Nephron (organoid): ENCODE results near the gene CR1L.
A peak's percentile ranks its signal among the peaks of the same experiment; 100 is the strongest.
"Not testable (repeated sequence)": the region's sequence is repeated elsewhere in the genome, so short reads cannot be mapped to it uniquely, and the experiment has no call there.

Experiments used
- H3K27ac Mint-ChIP-seq, 3 experiments: 2 replicates each; pipeline ENCODE4 v1.8.0; 2020; ENCODE audit warnings: mixed read lengths in 3 of 3, mild to moderate bottlenecking in 2 of 3, moderate library complexity in 1 of 3
- H3K27me3 Mint-ChIP-seq: 2 replicates; pipeline ENCODE4 v1.8.0; 2021; ENCODE audit warnings: low read depth, mild to moderate bottlenecking, moderate library complexity, mixed read lengths
- H3K36me3 Mint-ChIP-seq: 2 replicates; pipeline ENCODE4 v1.8.0; 2020; ENCODE audit warnings: low read depth, mixed read lengths
- H3K4me1 Mint-ChIP-seq: 2 replicates; pipeline ENCODE4 v1.8.0; 2020; ENCODE audit warnings: mixed read lengths
- H3K4me3 Mint-ChIP-seq, 3 experiments: 2 replicates each; pipeline ENCODE4 v1.8.0; 2020; ENCODE audit warnings: mild to moderate bottlenecking in 3 of 3, mixed read lengths in 3 of 3, moderate library complexity in 2 of 3
- H3K9me3 Mint-ChIP-seq: 2 replicates; pipeline ENCODE4 v1.8.0; 2020; ENCODE audit warnings: mixed read lengths
- CTCF ChIP-seq, 3 experiments: fragments of 200-600 bp; sonication (generic); IDR thresholded peaks; one replicate each; pipeline ENCODE4 v1.5.0; 2021; ENCODE audit warnings: antibody characterized with exemption in 3 of 3; ENCODE audit not compliant: unreplicated experiment in 3 of 3

CR1L gene

DNA sequence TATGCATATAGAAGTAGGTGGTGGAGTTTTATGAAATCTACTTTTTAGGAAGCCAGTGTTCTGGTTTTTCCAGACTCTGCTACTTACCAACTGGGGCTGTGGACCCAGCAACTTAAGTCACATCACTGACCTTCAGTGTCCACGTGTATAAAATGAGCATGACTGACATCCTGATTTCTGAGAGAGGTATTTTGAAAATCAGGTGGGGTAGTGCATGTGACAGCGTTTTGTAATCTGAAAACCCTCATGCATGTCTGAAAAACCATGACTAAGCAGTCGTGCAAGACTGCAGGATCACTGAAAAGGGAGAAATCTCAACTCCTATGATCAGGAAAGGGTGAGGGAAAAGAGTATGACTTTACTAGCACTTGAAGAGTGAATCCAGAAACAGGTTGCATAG is 26.1 kb downstream of the CR1L start:
- TF ChIP-seq CTCF (IDR thresholded peaks at IDR 0.05; ENCODE audit: unreplicated experiment in 3 of 3) = no peak
- Mint-ChIP-seq H3K4me3 (no peak overlapping the region), H3K9me3 (peaks cover 13% of the 10 kb centered on the region), H3K4me1 (no peaks in the 10 kb centered on the region), H3K27me3 (peaks cover 56% of the 10 kb centered on the region), H3K36me3 (no peaks in the 10 kb centered on the region), H3K27ac (no peak overlapping the region)

DNA sequence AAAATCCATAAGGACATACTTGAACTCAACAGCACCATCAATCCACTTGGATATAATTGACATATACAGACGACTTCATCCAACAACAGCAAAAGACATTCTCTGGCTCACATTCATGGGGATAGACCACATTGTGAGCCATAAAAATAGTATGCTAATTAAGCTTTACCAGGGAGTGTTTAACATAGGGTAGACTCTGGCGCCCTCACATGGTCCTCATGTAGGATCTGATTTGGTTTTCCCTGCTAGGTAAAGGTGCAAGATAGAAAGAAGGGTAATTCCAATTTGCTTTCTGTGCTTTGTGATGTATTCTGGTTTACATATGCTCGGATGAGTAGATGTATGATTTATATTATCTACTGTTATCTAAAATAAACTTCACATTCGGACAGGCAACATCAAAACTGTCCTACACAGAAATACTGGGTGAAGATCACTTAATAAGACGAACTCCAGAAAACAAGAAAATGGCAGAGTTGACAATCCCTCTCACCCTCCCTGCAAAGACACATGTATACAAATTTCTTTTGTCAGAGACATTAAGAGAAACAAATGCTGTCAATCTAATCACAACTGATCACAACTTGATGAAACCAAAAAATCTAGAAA is 27.7 kb downstream of the CR1L start:
- no peaks in the 10 kb centered on the region for H3K36me3 Mint-ChIP-seq
- TF ChIP-seq CTCF (IDR thresholded peaks at IDR 0.05; ENCODE audit: unreplicated experiment in 3 of 3) = peak; percentile 31 to 54 (median 34)
- peaks cover 3% of the 10 kb centered on the region for H3K9me3 Mint-ChIP-seq
- no peaks in the 10 kb centered on the region for H3K4me1 Mint-ChIP-seq
- H3K27me3 Mint-ChIP-seq = peaks cover 46% of the 10 kb centered on the region
- no peak overlapping the region for H3K4me3 Mint-ChIP-seq
- H3K27ac Mint-ChIP-seq = no peak overlapping the region

GRCh38 chr1:207673399-207673798 is 28.5 kb downstream of the CR1L start:
- peaks cover 3% of the 10 kb centered on the region for H3K9me3 Mint-ChIP-seq
- TF ChIP-seq CTCF (IDR thresholded peaks at IDR 0.05; ENCODE audit: unreplicated experiment in 3 of 3) = no peak
- no peak overlapping the region for H3K4me3 Mint-ChIP-seq
- H3K27me3 Mint-ChIP-seq = peaks cover 39% of the 10 kb centered on the region
- no peaks in the 10 kb centered on the region for H3K36me3 Mint-ChIP-seq
- H3K4me1 Mint-ChIP-seq = no peaks in the 10 kb centered on the region
- H3K27ac Mint-ChIP-seq = no peak overlapping the region

GRCh38 chr1:207676153-207676552 is 31.2 kb downstream of the CR1L start:
- no peak for TF ChIP-seq CTCF (IDR thresholded peaks at IDR 0.05; ENCODE audit: unreplicated experiment in 3 of 3)
- peaks cover 11% of the 10 kb centered on the region for H3K27me3 Mint-ChIP-seq
- H3K27ac Mint-ChIP-seq = no peak overlapping the region
- no peaks in the 10 kb centered on the region for H3K4me1 Mint-ChIP-seq
- no peak overlapping the region for H3K4me3 Mint-ChIP-seq
- H3K36me3 Mint-ChIP-seq = no peaks in the 10 kb centered on the region
- peaks cover 3% of the 10 kb centered on the region for H3K9me3 Mint-ChIP-seq

- not testable (repeated sequence) for H3K27ac Mint-ChIP-seq, H3K4me3 Mint-ChIP-seq, H3K9me3 Mint-ChIP-seq, H3K36me3 Mint-ChIP-seq, H3K4me1 Mint-ChIP-seq, H3K27me3 Mint-ChIP-seq
These were observed 35.9 kb downstream of the CR1L start for GRCh38 chr1:207680590-207681388.

- not testable (repeated sequence) for H3K9me3 Mint-ChIP-seq, H3K27me3 Mint-ChIP-seq, H3K27ac Mint-ChIP-seq, H3K4me1 Mint-ChIP-seq, H3K36me3 Mint-ChIP-seq, H3K4me3 Mint-ChIP-seq
These were observed 38.0 kb downstream of the CR1L start for GRCh38 chr1:207682872-207683434.

- H3K4me3 Mint-ChIP-seq, H3K4me1 Mint-ChIP-seq, H3K9me3 Mint-ChIP-seq, H3K36me3 Mint-ChIP-seq, H3K27me3 Mint-ChIP-seq, H3K27ac Mint-ChIP-seq: not testable (repeated sequence)
These were observed 45.6 kb downstream of the CR1L start for GRCh38 chr1:207690551-207690950.
